A673 (cell line): Measurements from ENCODE around the gene PDE6A. TPM values are rescaled to one million over a fixed set of nuclear protein-coding genes. Genes with fewer than 3 reads are reported as not detected.
"Not testable (repeated sequence)": the region's sequence is repeated elsewhere in the genome, so short reads cannot be mapped to it uniquely, and the experiment has no call there.

Source experiments
- BruUV-seq: library from RNA; stranded (reverse); fragments of 400-500 nt; replicated peaks from 2 replicates; lab custom pipeline; 2021; lab: Mats Ljungman, UMichigan
- CTCF ChIA-PET: fragments of 300-600 bp; sonication (Branson Sonifier 250); formaldehyde crosslinking; loops from one replicate; lab custom pipeline; 2022; ENCODE audit warnings: antibody characterized with exemption; lab: Charles Lee
- POLR2A ChIA-PET: fragments of 300-600 bp; sonication (Branson Sonifier 250); formaldehyde crosslinking; loops from one replicate; lab custom pipeline; 2022; ENCODE audit warnings: antibody characterized with exemption; ENCODE audit not compliant: low non-redundant PET; lab: Charles Lee
- DNase-seq: peaks from one replicate; pipeline ENCODE4 v3.0.0-alpha.2; 2015; ENCODE audit warnings: low spot score
- H3K27ac ChIP-seq: fragments of 200-600 bp; sonication (generic); 2 replicates; pipeline ENCODE4 v1.5.1; 2016; ENCODE audit warnings: mixed run types, low read depth, mild to moderate bottlenecking, mixed read lengths, antibody characterized with exemption, low read length; ENCODE audit not compliant: poor library complexity, severe bottlenecking
- H3K27me3 ChIP-seq: fragments of 200-600 bp; sonication (generic); replicated peaks from 2 replicates; pipeline ENCODE4 v1.6.1; 2017; ENCODE audit warnings: mixed run types, low read depth, mild to moderate bottlenecking, mixed read lengths, antibody characterized with exemption, low read length; ENCODE audit not compliant: insufficient read depth, poor library complexity
- H3K36me3 ChIP-seq: fragments of 200-600 bp; sonication (generic); 2 replicates; pipeline ENCODE4 v1.6.1; 2016; ENCODE audit warnings: mixed run types, mild to moderate bottlenecking, mixed read lengths, antibody characterized with exemption, low read length; ENCODE audit not compliant: insufficient read depth, poor library complexity, severe bottlenecking
- H3K4me1 ChIP-seq: fragments of 200-600 bp; sonication (generic); 2 replicates; pipeline ENCODE4 v1.6.1; 2017; ENCODE audit warnings: mixed run types, mild to moderate bottlenecking, mixed read lengths, antibody characterized with exemption, low read length; ENCODE audit not compliant: insufficient read depth, poor library complexity, severe bottlenecking
- H3K4me3 ChIP-seq: fragments of 200-600 bp; sonication (generic); 2 replicates; pipeline ENCODE4 v1.5.1; 2016; ENCODE audit warnings: low read depth, mixed run types, mild to moderate bottlenecking, mixed read lengths, low read length; ENCODE audit not compliant: poor library complexity, severe bottlenecking
- H3K9me3 ChIP-seq: fragments of 200-600 bp; sonication (generic); 2 replicates; pipeline ENCODE4 v1.6.1; 2016; ENCODE audit warnings: mixed run types, low read depth, mild to moderate bottlenecking, mixed read lengths, antibody characterized with exemption, low read length; ENCODE audit not compliant: poor library complexity, severe bottlenecking
- CTCF ChIP-seq: fragments of 300-800, 200-600 bp; sonication (generic); conservative IDR thresholded peaks from 2 replicates; pipeline ENCODE4 v1.5.1; 2017; ENCODE audit warnings: low read depth, mild to moderate bottlenecking, antibody characterized with exemption, low read length, moderate library complexity, mixed read lengths
- EZH2 ChIP-seq: fragments of 200-600 bp; sonication (generic); IDR thresholded peaks from 2 replicates; pipeline ENCODE4 v1.6.1; 2017; ENCODE audit warnings: borderline replicate concordance, low read depth, mild to moderate bottlenecking, mixed read lengths, antibody characterized with exemption, low read length; ENCODE audit not compliant: poor library complexity, severe bottlenecking
- intact Hi-C: fragments of 100-400 bp; cut with micrococcal nuclease; formaldehyde crosslinking; loops from one replicate; pipeline ENCODE4 v1.10.0; 2022; ENCODE audit not compliant: unreplicated experiment
- total RNA-seq: library from RNA; stranded (reverse); gene quantifications from 2 replicates; pipeline ENCODE4 v1.2.3, GENCODE V29; 2021

Gene PDE6A
- total RNA-seq, 1 experiment from 2014 or later, result 0.49 TPM

- no peak for DNase-seq
- intact Hi-C loops, result no loop called here
- H3K27me3 ChIP-seq, result no peaks in the 10 kb centered on the region
- H3K36me3 ChIP-seq, result no peaks in the 10 kb centered on the region
- POLR2A ChIA-PET, result no interaction called here
- no TSS peak for BruUV-seq
- H3K27ac ChIP-seq, result no peak overlapping the region
- CTCF ChIA-PET, result no interaction called here
- peaks cover 24% of the 10 kb centered on the region for H3K4me1 ChIP-seq
- no peak for TF ChIP-seq CTCF
- no peak for TF ChIP-seq EZH2
- no peak overlapping the region for H3K4me3 ChIP-seq
- H3K9me3 ChIP-seq, result no peaks in the 10 kb centered on the region
These were observed 84.8 kb downstream of the PDE6A start for GRCh38 chr5:149859746-149860145.

- BruUV-seq, H3K36me3 ChIP-seq, H3K4me3 ChIP-seq, POLR2A ChIA-PET, H3K9me3 ChIP-seq, H3K27me3 ChIP-seq, CTCF ChIA-PET, intact Hi-C loops, H3K27ac ChIP-seq, DNase-seq: not testable (repeated sequence)
- peaks cover 24% of the 10 kb centered on the region for H3K4me1 ChIP-seq
These were observed 86.1 kb downstream of the PDE6A start for GRCh38 chr5:149858481-149858880.

GRCh38 chr5:149857499-149857898 is 87.1 kb downstream of the PDE6A start:
- Histone ChIP-seq H3K27ac (peak overlapping the region; percentile 4), H3K4me3 (no peak overlapping the region), H3K4me1 (peaks cover 27% of the 10 kb centered on the region), H3K27me3 (no peaks in the 10 kb centered on the region), H3K9me3 (no peaks in the 10 kb centered on the region), H3K36me3 (no peaks in the 10 kb centered on the region)
- TF ChIP-seq CTCF, result no peak
- TF ChIP-seq EZH2, result no peak
- POLR2A ChIA-PET, result no interaction called here
- no TSS peak for BruUV-seq
- intact Hi-C loops, result no loop called here
- DNase-seq, result peak; percentile 53
- CTCF ChIA-PET, result no interaction called here

- Histone ChIP-seq H3K9me3 (no peaks in the 10 kb centered on the region), H3K4me1 (peaks cover 31% of the 10 kb centered on the region), H3K27me3 (no peaks in the 10 kb centered on the region), H3K36me3 (no peaks in the 10 kb centered on the region), H3K4me3 (no peak overlapping the region), H3K27ac (peak overlapping the region; percentile 81)
- ChIA-PET CTCF (interaction anchor here (0.5 to 1.2 kb wide), 3 partner anchors 21 to 135 kb away, joined by 3 to 4 read pairs (median 3); no protein-coding TSS in a partner anchor), POLR2A (no interaction called here)
- peak; percentile 88 for DNase-seq
- BruUV-seq, result no TSS peak
- intact Hi-C loops, result no loop called here
- no peak for TF ChIP-seq CTCF
- no peak for TF ChIP-seq EZH2
These were observed 89.2 kb downstream of the PDE6A start for GRCh38 chr5:149855366-149855765.
